ENCODE data around the gene HOXA4. TPM values are rescaled to one million over a fixed set of nuclear protein-coding genes. Genes with fewer than 3 reads are reported as not detected.

The HOXA4 gene
- polyA plus RNA-seq, 3 donors, result 0.48 TPM; not detected in 2

- H2AFZ ChIP-seq (ENCODE audit: insufficient read depth, low read depth, low read length, poor library complexity, severe bottlenecking), result peak overlapping the region; percentile 43
- peak overlapping the region; percentile 73 for H3K4me2 ChIP-seq (replicated peaks; ENCODE audit: extremely low read depth, low read length, poor library complexity, severe bottlenecking)
- Mint-ChIP-seq H3K4me1 (peaks cover 59% of the 10 kb centered on the region), H3K27ac (no peak overlapping the region), H3K27me3 (ENCODE audit: low read depth in 3 of 3) (peaks cover 94 to 100% (median 99%) of the 10 kb centered on the region in 3 donors), H3K36me3 (peaks cover 15 to 32% of the 10 kb centered on the region in 2 donors), H3K9me3 (peaks cover 3 to 57% (median 32%) of the 10 kb centered on the region in 7 donors), H3K4me3 (peak overlapping the region; percentile 78 to 94)
- H3K4me3 ChIP-seq (replicated peaks in 1 of 3; ENCODE audit: low read depth in 2 of 3, low read length in 3 of 3), result peak overlapping the region in 2 of 3 experiments; percentile 14 to 66
- no peaks in the 10 kb centered on the region for H3K79me2 ChIP-seq (ENCODE audit: insufficient read depth, low read length)
- under 1% methylated on average over 57 of the region's 58 CpGs for WGBS (ENCODE audit: insufficient coverage)
- no peak overlapping the region for H3K27ac ChIP-seq (ENCODE audit: low read depth in 1 of 2, low read length in 2 of 2)
- peak; percentile 64 to 70 (median 69) for DNase-seq
- H3K36me3 ChIP-seq (replicated peaks in 1 of 2; ENCODE audit: control insufficient read depth in 1 of 2, insufficient read depth in 2 of 2, low read length in 2 of 2), result no peaks in the 10 kb centered on the region
- peaks cover 5 to 72% of the 10 kb centered on the region in 2 donors for H3K9me3 ChIP-seq (replicated peaks in 1 of 2; ENCODE audit: control insufficient read depth in 1 of 2, insufficient read depth in 1 of 2, low read length in 2 of 2)
- TF ChIP-seq CTCF (IDR thresholded peaks at IDR 0.05), result peak; percentile 90
- H3K4me1 ChIP-seq (ENCODE audit: control insufficient read depth in 1 of 2, insufficient read depth in 2 of 2, low read length in 2 of 2), result peaks cover 56 to 61% of the 10 kb centered on the region in 2 donors
- H3K9ac ChIP-seq (ENCODE audit: insufficient read depth, low read length, poor library complexity, severe bottlenecking), result no peak overlapping the region
- intact Hi-C loops (cut with micrococcal nuclease), result loop anchor here (5.0 kb wide), 2 partner anchors 37 to 1288 kb away; partner anchors contain the start of gene HOXA11 (in 2 of the 2)
- peaks cover 92 to 100% of the 10 kb centered on the region in 2 donors for H3K27me3 ChIP-seq (ENCODE audit: control insufficient read depth in 2 of 2, insufficient read depth in 2 of 2, low read length in 2 of 2)
- no peaks in the 10 kb centered on the region for H4K20me1 ChIP-seq (ENCODE audit: insufficient read depth, low read length)
These were observed 20.2 kb upstream of the HOXA4 start for GRCh38 chr7:27150568-27151340.

- Histone ChIP-seq H3K36me3 (replicated peaks in 1 of 2; ENCODE audit: control insufficient read depth in 1 of 2, insufficient read depth in 2 of 2, low read length in 2 of 2) (no peaks in the 10 kb centered on the region), H2AFZ (ENCODE audit: insufficient read depth, low read depth, low read length, poor library complexity, severe bottlenecking) (peak overlapping the region; percentile 43), H3K79me2 (ENCODE audit: insufficient read depth, low read length) (no peaks in the 10 kb centered on the region), H3K9ac (ENCODE audit: insufficient read depth, low read length, poor library complexity, severe bottlenecking) (no peak overlapping the region), H3K4me3 (replicated peaks in 1 of 3; ENCODE audit: low read depth in 2 of 3, low read length in 3 of 3) (peak overlapping the region in 1 of 3 experiments; percentile 66), H3K4me2 (replicated peaks; ENCODE audit: extremely low read depth, low read length, poor library complexity, severe bottlenecking) (peak overlapping the region; percentile 73), H4K20me1 (ENCODE audit: insufficient read depth, low read length) (no peaks in the 10 kb centered on the region), H3K27me3 (ENCODE audit: control insufficient read depth in 2 of 2, insufficient read depth in 2 of 2, low read length in 2 of 2) (peaks cover 84 to 100% of the 10 kb centered on the region in 2 donors), H3K4me1 (ENCODE audit: control insufficient read depth in 1 of 2, insufficient read depth in 2 of 2, low read length in 2 of 2) (peaks cover 49 to 53% of the 10 kb centered on the region in 2 donors), H3K27ac (ENCODE audit: low read depth in 1 of 2, low read length in 2 of 2) (no peak overlapping the region), H3K9me3 (replicated peaks in 1 of 2; ENCODE audit: control insufficient read depth in 1 of 2, insufficient read depth in 1 of 2, low read length in 2 of 2) (peaks cover 12 to 65% of the 10 kb centered on the region in 2 donors)
- H3K9me3 Mint-ChIP-seq, result peaks cover 10 to 58% (median 33%) of the 10 kb centered on the region in 7 donors
- no peak overlapping the region for H3K27ac Mint-ChIP-seq
- 6% methylated on average over 6 of the region's 13 CpGs for WGBS (ENCODE audit: insufficient coverage)
- no peak for TF ChIP-seq CTCF (IDR thresholded peaks at IDR 0.05)
- peak overlapping the region in 1 of 2 donors; percentile 94 for H3K4me3 Mint-ChIP-seq
- intact Hi-C loops (cut with micrococcal nuclease), result loop anchor here (5.0 kb wide), 2 partner anchors 37 to 1288 kb away; partner anchors contain the start of gene HOXA11 (in 2 of the 2)
- DNase-seq, result no peak
- peaks cover 95 to 100% (median 99%) of the 10 kb centered on the region in 3 donors for H3K27me3 Mint-ChIP-seq (ENCODE audit: low read depth in 3 of 3)
- H3K36me3 Mint-ChIP-seq, result peaks cover 15 to 31% of the 10 kb centered on the region in 2 donors
- peaks cover 54% of the 10 kb centered on the region for H3K4me1 Mint-ChIP-seq
These were observed 19.4 kb upstream of the HOXA4 start for GRCh38 chr7:27149842-27150567.
